Measurements from ENCODE around the gene DAO.

DNA sequence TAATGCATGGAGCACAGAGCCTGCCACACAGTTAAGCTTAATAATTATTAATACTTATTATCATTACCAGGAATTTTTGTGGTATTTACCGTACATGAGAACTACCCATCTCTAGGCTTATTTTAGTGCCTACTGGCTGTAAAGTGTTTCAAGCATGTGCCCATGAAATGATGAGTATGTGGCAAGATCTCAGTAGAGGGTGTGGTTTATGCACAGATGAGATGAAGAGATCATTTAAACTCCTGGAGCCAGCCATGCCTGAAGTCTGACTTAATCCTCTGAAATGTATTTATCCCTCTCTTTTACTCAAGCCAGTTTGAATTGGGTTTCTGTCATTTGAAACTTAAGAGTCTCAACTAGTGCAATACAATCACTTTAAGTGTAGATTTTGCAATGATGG is 60.2 kb downstream of the DAO start:
- TF ChIP-seq POLR2A (IDR thresholded peaks at IDR 0.05; ENCODE audit: extremely low read depth, insufficient read length), result no peak
- TF ChIP-seq, protein P1, sequence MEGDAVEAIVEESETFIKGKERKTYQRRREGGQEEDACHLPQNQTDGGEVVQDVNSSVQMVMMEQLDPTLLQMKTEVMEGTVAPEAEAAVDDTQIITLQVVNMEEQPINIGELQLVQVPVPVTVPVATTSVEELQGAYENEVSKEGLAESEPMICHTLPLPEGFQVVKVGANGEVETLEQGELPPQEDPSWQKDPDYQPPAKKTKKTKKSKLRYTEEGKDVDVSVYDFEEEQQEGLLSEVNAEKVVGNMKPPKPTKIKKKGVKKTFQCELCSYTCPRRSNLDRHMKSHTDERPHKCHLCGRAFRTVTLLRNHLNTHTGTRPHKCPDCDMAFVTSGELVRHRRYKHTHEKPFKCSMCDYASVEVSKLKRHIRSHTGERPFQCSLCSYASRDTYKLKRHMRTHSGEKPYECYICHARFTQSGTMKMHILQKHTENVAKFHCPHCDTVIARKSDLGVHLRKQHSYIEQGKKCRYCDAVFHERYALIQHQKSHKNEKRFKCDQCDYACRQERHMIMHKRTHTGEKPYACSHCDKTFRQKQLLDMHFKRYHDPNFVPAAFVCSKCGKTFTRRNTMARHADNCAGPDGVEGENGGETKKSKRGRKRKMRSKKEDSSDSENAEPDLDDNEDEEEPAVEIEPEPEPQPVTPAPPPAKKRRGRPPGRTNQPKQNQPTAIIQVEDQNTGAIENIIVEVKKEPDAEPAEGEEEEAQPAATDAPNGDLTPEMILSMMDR (IDR thresholded peaks at IDR 0.05; ENCODE audit: low read depth, low read length), result no peak
- TF ChIP-seq, protein P2, sequence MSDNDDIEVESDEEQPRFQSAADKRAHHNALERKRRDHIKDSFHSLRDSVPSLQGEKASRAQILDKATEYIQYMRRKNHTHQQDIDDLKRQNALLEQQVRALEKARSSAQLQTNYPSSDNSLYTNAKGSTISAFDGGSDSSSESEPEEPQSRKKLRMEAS (IDR thresholded peaks at IDR 0.05; ENCODE audit: low read depth, low read length), result no peak
